ENCODE data around the gene TMED3. TPM values are rescaled to one million over a fixed set of nuclear protein-coding genes. Genes with fewer than 3 reads are reported as not detected.
A peak's percentile ranks its signal among the peaks of the same experiment; 100 is the strongest.

The TMED3 gene
- total RNA-seq, 2 donors from 2014 or later = 50.1 to 74.9 TPM

DNA sequence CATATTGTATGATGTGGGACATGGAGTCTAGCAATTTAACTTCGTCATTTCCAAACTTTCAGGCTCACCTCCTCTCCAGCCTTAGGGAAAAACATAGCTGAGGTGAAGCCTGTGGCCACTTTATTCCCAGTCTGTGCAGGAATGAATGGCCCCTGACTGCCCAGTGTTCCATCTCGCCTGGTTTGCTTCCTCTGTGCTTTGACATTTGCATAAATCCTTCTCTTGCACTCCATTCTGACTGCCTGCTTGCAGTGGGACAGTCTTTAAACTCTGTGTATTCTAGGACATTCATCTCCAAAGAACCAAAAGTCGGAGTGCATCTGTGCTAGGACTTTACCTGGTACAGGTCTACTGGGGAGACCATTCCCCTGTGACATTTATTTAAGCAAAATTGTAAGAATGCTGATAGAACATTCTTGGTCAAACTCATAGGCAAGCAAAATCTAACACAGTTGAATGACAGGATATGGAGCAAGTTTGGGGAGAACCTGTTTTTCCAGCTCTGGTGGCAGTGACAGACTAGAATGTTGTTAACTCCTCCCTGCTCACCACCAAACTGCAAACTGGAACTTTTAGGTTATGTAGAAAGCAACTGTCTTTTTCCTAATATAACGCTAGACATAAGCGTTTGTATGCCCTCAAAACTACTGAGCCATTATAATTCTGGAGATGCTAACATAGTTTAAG lies 22.1 kb downstream of the TMED3 start:
- ATAC-seq (ENCODE audit: insufficient number of reproducible peaks, low FRiP score, low read depth) = no peak

DNA sequence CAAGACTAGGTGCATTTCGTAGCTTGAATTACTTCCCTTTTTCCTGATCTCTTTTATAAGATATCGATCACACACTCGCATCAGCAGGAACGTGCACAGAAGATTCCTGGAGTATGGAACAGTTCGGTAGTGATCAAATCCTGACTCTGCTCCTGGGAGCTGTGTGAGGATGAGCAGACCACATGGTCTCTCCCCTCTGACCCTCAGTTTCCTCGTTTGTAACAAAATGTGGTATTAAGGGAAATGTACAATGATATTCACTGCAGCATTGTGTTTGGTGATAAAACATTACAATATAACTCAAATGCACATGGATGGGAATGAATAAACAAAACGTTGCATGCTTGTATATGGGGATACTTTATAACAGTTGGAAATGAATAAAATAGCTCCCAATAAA lies 26.7 kb downstream of the TMED3 start:
- no peak for ATAC-seq (ENCODE audit: insufficient number of reproducible peaks, low FRiP score, low read depth)
- TF ChIP-seq, protein P1, sequence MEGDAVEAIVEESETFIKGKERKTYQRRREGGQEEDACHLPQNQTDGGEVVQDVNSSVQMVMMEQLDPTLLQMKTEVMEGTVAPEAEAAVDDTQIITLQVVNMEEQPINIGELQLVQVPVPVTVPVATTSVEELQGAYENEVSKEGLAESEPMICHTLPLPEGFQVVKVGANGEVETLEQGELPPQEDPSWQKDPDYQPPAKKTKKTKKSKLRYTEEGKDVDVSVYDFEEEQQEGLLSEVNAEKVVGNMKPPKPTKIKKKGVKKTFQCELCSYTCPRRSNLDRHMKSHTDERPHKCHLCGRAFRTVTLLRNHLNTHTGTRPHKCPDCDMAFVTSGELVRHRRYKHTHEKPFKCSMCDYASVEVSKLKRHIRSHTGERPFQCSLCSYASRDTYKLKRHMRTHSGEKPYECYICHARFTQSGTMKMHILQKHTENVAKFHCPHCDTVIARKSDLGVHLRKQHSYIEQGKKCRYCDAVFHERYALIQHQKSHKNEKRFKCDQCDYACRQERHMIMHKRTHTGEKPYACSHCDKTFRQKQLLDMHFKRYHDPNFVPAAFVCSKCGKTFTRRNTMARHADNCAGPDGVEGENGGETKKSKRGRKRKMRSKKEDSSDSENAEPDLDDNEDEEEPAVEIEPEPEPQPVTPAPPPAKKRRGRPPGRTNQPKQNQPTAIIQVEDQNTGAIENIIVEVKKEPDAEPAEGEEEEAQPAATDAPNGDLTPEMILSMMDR (IDR thresholded peaks at IDR 0.05) = no peak
- Histone ChIP-seq H3K9me3 (no peaks in the 10 kb centered on the region), H3K36me3 (no peaks in the 10 kb centered on the region), H3K27ac (no peak overlapping the region), H3K4me1 (ENCODE audit: control insufficient read depth in 1 of 2, low read depth in 2 of 2) (no peaks in the 10 kb centered on the region), H3K27me3 (replicated peaks; ENCODE audit: insufficient read depth) (no peaks in the 10 kb centered on the region), H3K4me3 (no peak overlapping the region)
- DNase-seq (ENCODE audit: low spot score) = no peak

More for the DNA sequence above, 22.1 kb downstream of the TMED3 start:
- peaks cover 3% of the 10 kb centered on the region for H3K36me3 ChIP-seq
- no peaks in the 10 kb centered on the region for H3K27me3 ChIP-seq (replicated peaks; ENCODE audit: insufficient read depth)
- TF ChIP-seq, protein P1 (IDR thresholded peaks at IDR 0.05) = no peak
- no peaks in the 10 kb centered on the region for H3K4me1 ChIP-seq (ENCODE audit: control insufficient read depth in 1 of 2, low read depth in 2 of 2)
- DNase-seq (ENCODE audit: low spot score) = no peak
- H3K9me3 ChIP-seq = no peaks in the 10 kb centered on the region
- H3K27ac ChIP-seq = no peak overlapping the region
- H3K4me3 ChIP-seq = no peak overlapping the region

DNA sequence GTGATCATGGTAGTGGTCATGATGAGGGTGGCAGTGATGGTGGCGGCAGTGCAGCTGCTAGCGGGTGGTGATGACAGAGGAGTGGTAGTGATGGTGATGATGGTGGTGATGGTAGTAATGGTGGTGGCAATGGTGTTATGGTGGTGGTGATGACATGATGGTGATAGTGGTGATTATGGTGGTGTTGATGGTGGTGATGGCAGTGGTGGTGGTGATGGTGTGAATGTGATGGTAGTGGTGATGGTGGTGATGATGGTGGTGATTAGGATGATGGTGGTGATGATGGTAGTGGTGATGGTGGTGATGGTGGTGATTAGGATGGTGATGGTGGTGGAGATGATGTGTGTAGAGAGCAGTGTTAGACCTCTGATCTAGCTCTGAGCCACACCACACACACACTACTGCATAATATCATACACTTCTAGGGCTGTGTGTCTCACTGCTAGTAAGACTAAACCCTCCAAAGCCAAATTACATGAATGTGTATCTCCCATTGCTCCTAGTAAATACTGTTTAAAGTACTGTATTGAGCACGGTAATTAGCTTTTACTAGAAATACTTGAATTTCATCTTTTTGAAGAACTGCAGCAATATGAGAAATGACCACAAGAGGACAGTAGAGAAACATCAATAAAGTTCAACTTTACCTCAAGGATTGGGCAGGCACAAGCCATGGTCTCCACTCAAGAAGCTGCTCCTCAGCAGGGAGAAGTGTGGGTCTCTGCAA lies 28.8 kb downstream of the TMED3 start:
- no peaks in the 10 kb centered on the region for H3K4me1 ChIP-seq (ENCODE audit: control insufficient read depth in 1 of 2, low read depth in 2 of 2)
- no peaks in the 10 kb centered on the region for H3K36me3 ChIP-seq
- no peak overlapping the region for H3K27ac ChIP-seq
- H3K9me3 ChIP-seq = no peaks in the 10 kb centered on the region
- TF ChIP-seq, protein P1 (IDR thresholded peaks at IDR 0.05) = peak; percentile 64
- no peak for ATAC-seq (ENCODE audit: insufficient number of reproducible peaks, low FRiP score, low read depth)
- no peaks in the 10 kb centered on the region for H3K27me3 ChIP-seq (replicated peaks; ENCODE audit: insufficient read depth)
- DNase-seq (ENCODE audit: low spot score) = no peak
- H3K4me3 ChIP-seq = no peak overlapping the region

DNA sequence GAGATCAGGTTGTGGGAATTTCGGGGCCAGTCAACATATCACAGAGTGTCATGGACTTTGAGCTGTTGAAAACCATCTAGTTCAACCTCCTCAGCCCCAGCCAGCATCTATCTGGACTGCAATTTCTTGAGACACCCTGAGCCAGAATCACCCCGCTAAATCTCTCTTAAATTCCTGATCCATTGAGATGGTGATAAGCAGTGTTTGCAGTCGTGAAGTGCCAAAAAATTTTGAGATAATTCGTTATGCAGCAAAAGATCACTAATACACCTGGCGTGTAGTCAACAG lies 29.3 kb downstream of the TMED3 start:
- TF ChIP-seq, protein P1 (IDR thresholded peaks at IDR 0.05) = no peak
- H3K36me3 ChIP-seq = no peaks in the 10 kb centered on the region
- no peak overlapping the region for H3K4me3 ChIP-seq
- ATAC-seq (ENCODE audit: insufficient number of reproducible peaks, low FRiP score, low read depth) = no peak
- no peak for DNase-seq (ENCODE audit: low spot score)
- no peaks in the 10 kb centered on the region for H3K9me3 ChIP-seq
- no peaks in the 10 kb centered on the region for H3K4me1 ChIP-seq (ENCODE audit: control insufficient read depth in 1 of 2, low read depth in 2 of 2)
- H3K27me3 ChIP-seq (replicated peaks; ENCODE audit: insufficient read depth) = no peaks in the 10 kb centered on the region
- no peak overlapping the region for H3K27ac ChIP-seq

DNA sequence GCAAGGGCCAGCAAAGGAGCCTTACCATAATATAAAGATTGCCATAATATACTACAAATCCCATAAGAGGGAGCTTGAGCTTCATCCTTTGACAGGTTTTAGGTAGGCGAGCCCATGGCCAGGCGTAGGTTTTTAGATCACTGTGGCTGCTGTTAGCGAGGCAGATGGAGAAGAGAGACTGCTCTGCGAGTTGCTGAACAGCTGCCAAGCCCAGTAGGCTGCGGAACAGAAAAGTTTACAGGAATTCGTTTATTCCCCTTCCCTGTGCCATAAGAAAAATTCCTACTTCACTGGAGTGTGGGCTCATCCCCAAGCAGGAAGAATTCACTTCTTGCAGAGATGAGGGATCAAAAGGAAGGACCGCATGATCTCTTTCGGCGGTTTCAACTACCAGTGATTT lies 30.5 kb downstream of the TMED3 start:
- no peak overlapping the region for H3K27ac ChIP-seq
- H3K27me3 ChIP-seq (replicated peaks; ENCODE audit: insufficient read depth) = no peaks in the 10 kb centered on the region
- no peaks in the 10 kb centered on the region for H3K36me3 ChIP-seq
- no peak overlapping the region for H3K4me3 ChIP-seq
- TF ChIP-seq, protein P1 (IDR thresholded peaks at IDR 0.05) = no peak
- H3K9me3 ChIP-seq = no peaks in the 10 kb centered on the region
- no peak for DNase-seq (ENCODE audit: low spot score)
- ATAC-seq (ENCODE audit: insufficient number of reproducible peaks, low FRiP score, low read depth) = no peak
- H3K4me1 ChIP-seq (ENCODE audit: control insufficient read depth in 1 of 2, low read depth in 2 of 2) = no peaks in the 10 kb centered on the region
